Anterior cingulate cortex (tissue), 58 donors: ENCODE results near the gene NOL9.
"Not testable (repeated sequence)": the region's sequence is repeated elsewhere in the genome, so short reads cannot be mapped to it uniquely, and the experiment has no call there.

Source experiments
- DNase-seq, 58 donors: peaks; one replicate each; lab custom pipeline; 2025; lab: John Stamatoyannopoulos, UW

NOL9 gene

GRCh38 chr1:6577831-6578525 is 23.7 kb upstream of the NOL9 start:
- peak in 2 of 58 donors; percentile 40 to 53 for DNase-seq

GRCh38 chr1:6574818-6575217 is 20.5 kb upstream of the NOL9 start:
- no peak for DNase-seq

GRCh38 chr1:6574025-6574620 is 19.8 kb upstream of the NOL9 start:
- no peak for DNase-seq

GRCh38 chr1:6572653-6573383 is 18.5 kb upstream of the NOL9 start:
- no peak for DNase-seq

- DNase-seq = no peak
These were observed 16.7 kb upstream of the NOL9 start for GRCh38 chr1:6570987-6571386.

- no peak for DNase-seq
These were observed 15.8 kb upstream of the NOL9 start for GRCh38 chr1:6570100-6570499.

GRCh38 chr1:6569033-6569432 is 14.7 kb upstream of the NOL9 start:
- DNase-seq = no peak

- no peak for DNase-seq
These were observed 6.0 kb upstream of the NOL9 start for GRCh38 chr1:6560267-6560666.

- DNase-seq = not testable (repeated sequence)
These were observed 4.8 kb upstream of the NOL9 start for GRCh38 chr1:6559161-6559560.

GRCh38 chr1:6557597-6557996 is 3.3 kb upstream of the NOL9 start:
- DNase-seq = no peak

- peak in 37 of 58 donors; percentile 6 to 55 (median 21) for DNase-seq
These were observed 830 bp upstream of the NOL9 start, which contains the start of gene TAS1R1 for GRCh38 chr1:6554907-6555778. Gene TAS1R1, plus strand, starts transcription at chr1:6555307. Its CDS starts 67 bp downstream, at chr1:6555374.

- no peak for DNase-seq
These were observed 7.0 kb downstream of the NOL9 start for GRCh38 chr1:6547301-6547700.

- DNase-seq = no peak
These were observed 8.0 kb downstream of the NOL9 start for GRCh38 chr1:6546326-6546725.

- no peak for DNase-seq
These were observed 8.8 kb downstream of the NOL9 start for GRCh38 chr1:6545276-6546112.

- DNase-seq = no peak
These were observed 9.5 kb downstream of the NOL9 start for GRCh38 chr1:6544831-6545230.

- DNase-seq = no peak
These were observed 15.4 kb downstream of the NOL9 start for GRCh38 chr1:6538956-6539355.

GRCh38 chr1:6536291-6536690 is 18.0 kb downstream of the NOL9 start:
- no peak for DNase-seq

GRCh38 chr1:6535214-6535613 is 19.1 kb downstream of the NOL9 start:
- DNase-seq = no peak

GRCh38 chr1:6534248-6534822 is 20.0 kb downstream of the NOL9 start:
- no peak for DNase-seq
